Testis (tissue), 2 donors: ENCODE measurements around the gene TMEM164.

Experiments used
- POLR2A ChIP-seq: fragments of 450-650 bp; IDR thresholded peaks from one replicate; pipeline ENCODE4 v1.6.1; 2017; ENCODE audit warnings: antibody characterized with exemption, mild to moderate bottlenecking, moderate library complexity
- TF ChIP-seq, protein P1 (sequence below), 3 experiments: fragments of 450-650 bp in 2 of 3; fragments of 200-600 bp in 1 of 3; sonication (generic) in 1 of 3; IDR thresholded peaks; one replicate each; pipeline ENCODE4 v1.5.1; 2016 to 2019; ENCODE audit warnings: antibody characterized with exemption in 3 of 3, mild to moderate bottlenecking in 2 of 3, moderate library complexity in 1 of 3

DNA sequence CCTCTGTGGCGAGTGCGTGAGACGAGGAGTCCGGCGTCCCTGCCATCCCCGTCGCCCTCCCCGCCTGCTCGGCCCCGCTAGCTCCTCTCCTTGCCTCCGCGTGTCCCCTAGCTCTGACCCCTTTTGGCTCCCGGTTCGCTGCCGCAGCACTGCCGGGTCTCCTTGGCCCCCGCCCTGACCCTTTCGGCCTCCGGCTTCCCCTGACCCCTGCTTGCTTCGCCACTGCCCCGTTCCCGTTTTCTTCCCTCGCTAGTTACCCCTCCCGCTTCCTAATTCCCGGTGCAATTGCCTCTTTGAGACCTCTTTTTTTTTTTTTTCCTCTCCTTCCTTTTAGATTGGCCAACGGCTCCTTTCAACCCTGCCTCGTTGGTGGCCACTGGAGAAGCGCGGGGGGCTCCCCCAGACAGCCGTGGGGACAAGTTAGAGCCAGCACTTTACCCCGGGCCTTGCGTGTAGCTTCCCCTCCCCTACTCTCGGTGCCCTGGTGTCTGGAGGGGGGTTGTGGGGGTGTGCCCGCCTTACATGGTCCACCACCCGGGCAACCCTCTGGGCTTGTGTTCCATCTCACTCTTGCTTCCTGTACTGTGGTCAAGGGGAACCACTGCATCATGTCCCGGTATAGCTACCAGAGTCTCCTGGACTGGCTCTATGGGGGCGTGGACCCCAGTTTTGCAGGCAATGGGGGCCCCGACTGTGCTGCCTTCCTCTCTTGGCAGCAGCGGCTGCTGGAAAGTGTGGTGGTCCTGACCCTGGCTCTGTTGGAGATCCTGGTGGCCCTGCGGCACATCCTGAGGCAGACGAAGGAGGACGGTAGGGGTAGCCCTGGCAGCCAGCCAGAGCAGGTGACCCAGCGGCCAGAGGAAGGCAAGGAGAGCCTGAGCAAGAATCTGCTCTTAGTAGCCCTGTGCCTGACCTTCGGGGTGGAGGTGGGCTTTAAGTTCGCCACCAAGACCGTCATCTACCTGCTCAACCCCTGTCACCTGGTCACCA is 548 bp downstream of the TMEM164 start:
- TF ChIP-seq, protein P1, sequence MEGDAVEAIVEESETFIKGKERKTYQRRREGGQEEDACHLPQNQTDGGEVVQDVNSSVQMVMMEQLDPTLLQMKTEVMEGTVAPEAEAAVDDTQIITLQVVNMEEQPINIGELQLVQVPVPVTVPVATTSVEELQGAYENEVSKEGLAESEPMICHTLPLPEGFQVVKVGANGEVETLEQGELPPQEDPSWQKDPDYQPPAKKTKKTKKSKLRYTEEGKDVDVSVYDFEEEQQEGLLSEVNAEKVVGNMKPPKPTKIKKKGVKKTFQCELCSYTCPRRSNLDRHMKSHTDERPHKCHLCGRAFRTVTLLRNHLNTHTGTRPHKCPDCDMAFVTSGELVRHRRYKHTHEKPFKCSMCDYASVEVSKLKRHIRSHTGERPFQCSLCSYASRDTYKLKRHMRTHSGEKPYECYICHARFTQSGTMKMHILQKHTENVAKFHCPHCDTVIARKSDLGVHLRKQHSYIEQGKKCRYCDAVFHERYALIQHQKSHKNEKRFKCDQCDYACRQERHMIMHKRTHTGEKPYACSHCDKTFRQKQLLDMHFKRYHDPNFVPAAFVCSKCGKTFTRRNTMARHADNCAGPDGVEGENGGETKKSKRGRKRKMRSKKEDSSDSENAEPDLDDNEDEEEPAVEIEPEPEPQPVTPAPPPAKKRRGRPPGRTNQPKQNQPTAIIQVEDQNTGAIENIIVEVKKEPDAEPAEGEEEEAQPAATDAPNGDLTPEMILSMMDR (IDR thresholded peaks at IDR 0.05), result no peak
- TF ChIP-seq POLR2A, result no peak
